Hepatocyte (in vitro differentiated cells): ENCODE measurements around the gene PALS2. TPM values are rescaled to one million over a fixed set of nuclear protein-coding genes. Genes with fewer than 3 reads are reported as not detected.

ENCODE experiments used
- DNase-seq: peaks from one replicate; pipeline ENCODE4 v3.0.0-alpha.2; 2016; ENCODE audit warnings: low spot score
- H2AFZ ChIP-seq: fragments of 200-600 bp; sonication (generic); 2 replicates; pipeline ENCODE4 v1.6.0; 2016; ENCODE audit warnings: antibody characterized with exemption, mild to moderate bottlenecking
- H3K27ac ChIP-seq: fragments of 200-600 bp; sonication (generic); 2 replicates; pipeline ENCODE4 v1.5.1; 2016; ENCODE audit warnings: mild to moderate bottlenecking
- H3K27me3 ChIP-seq: fragments of 200-600 bp; sonication (generic); 2 replicates; pipeline ENCODE4 v1.6.1; 2016
- H3K36me3 ChIP-seq: fragments of 200-600 bp; sonication (generic); replicated peaks from 2 replicates; pipeline ENCODE4 v1.5.1; 2016; ENCODE audit warnings: low read depth; ENCODE audit not compliant: insufficient read depth
- H3K4me1 ChIP-seq: fragments of 200-600 bp; sonication (generic); 2 replicates; pipeline ENCODE4 v1.5.1; 2016; ENCODE audit warnings: mild to moderate bottlenecking, moderate library complexity; ENCODE audit not compliant: insufficient read depth
- H3K4me2 ChIP-seq: fragments of 200-600 bp; sonication (generic); 2 replicates; pipeline ENCODE4 v1.6.0; 2016
- H3K4me3 ChIP-seq: fragments of 200-600 bp; sonication (generic); 2 replicates; pipeline ENCODE4 v1.5.1; 2016; ENCODE audit warnings: mild to moderate bottlenecking
- H3K79me2 ChIP-seq: fragments of 200-600 bp; sonication (generic); 2 replicates; pipeline ENCODE4 v1.6.0; 2017; ENCODE audit warnings: mild to moderate bottlenecking
- H3K9me2 ChIP-seq: fragments of 200-600 bp; sonication (generic); replicated peaks from 2 replicates; pipeline ENCODE4 v1.6.0; 2017; ENCODE audit warnings: mild to moderate bottlenecking; ENCODE audit not compliant: insufficient read depth
- H3K9me3 ChIP-seq: fragments of 200-600 bp; sonication (generic); 2 replicates; pipeline ENCODE4 v1.5.1; 2016; ENCODE audit warnings: low read depth, mild to moderate bottlenecking
- H4K20me1 ChIP-seq: fragments of 200-600 bp; sonication (generic); 2 replicates; pipeline ENCODE4 v1.6.0; 2016; ENCODE audit warnings: mild to moderate bottlenecking; ENCODE audit not compliant: insufficient read depth, poor library complexity, severe bottlenecking
- CTCF ChIP-seq: fragments of 200-600 bp; sonication (generic); IDR thresholded peaks from 2 replicates; pipeline ENCODE4 v1.5.1; 2016; ENCODE audit warnings: antibody characterized with exemption, mild to moderate bottlenecking; ENCODE audit not compliant: poor library complexity
- EZH2 ChIP-seq: fragments of 200-600 bp; sonication (generic); IDR thresholded peaks from 2 replicates; pipeline ENCODE4 v1.6.1; 2016; ENCODE audit warnings: antibody characterized with exemption, mild to moderate bottlenecking, borderline replicate concordance
- EZH2phosphoT487 ChIP-seq: fragments of 200-600 bp; sonication (generic); IDR thresholded peaks from one replicate; pipeline ENCODE4 v1.6.1; 2018; ENCODE audit warnings: antibody characterized with exemption, mild to moderate bottlenecking, low read depth, moderate library complexity; ENCODE audit not compliant: unreplicated experiment, severe bottlenecking
- WGBS: methylation state at CpG from one replicate; pipeline ENCODE4 v1.1.6; 2016; ENCODE audit warnings: low lambda C conversion rate; ENCODE audit errors: missing lambda C conversion rate; 5-methylcytosine and 5-hydroxymethylcytosine counted together
- polyA plus RNA-seq: library from polyadenylated mRNA; unstranded; fragments of >200 nt; fragmentation: Nextera tagmentation; extraction: Ambion mirVana; gene quantifications from 2 replicates; pipeline ENCODE4 v1.2.1, GENCODE V29; 2016
- total RNA-seq: library from RNA; depleted of rRNA; stranded (reverse); fragments of >200 nt; gene quantifications from 2 replicates; pipeline ENCODE4 v1.2.3, GENCODE V29; 2014

Gene PALS2
- total and polyA plus RNA-seq, 2 experiments from 2014 or later: 37.6 to 74.9 TPM

GRCh38 chr7:24573554-24574338 lies 494 bp downstream of the PALS2 start:
- DNase-seq: peak; percentile 74
- H3K4me1 ChIP-seq: peaks cover 11% of the 10 kb centered on the region
- peak overlapping the region; percentile 87 for H3K4me3 ChIP-seq
- peaks cover 5% of the 10 kb centered on the region for H3K27me3 ChIP-seq
- 2% methylated on average over 67 of the region's 101 CpGs for WGBS
- peaks cover 36% of the 10 kb centered on the region for H3K79me2 ChIP-seq
- H3K36me3 ChIP-seq: no peaks in the 10 kb centered on the region
- peak overlapping the region; percentile 66 for H3K27ac ChIP-seq
- no peaks in the 10 kb centered on the region for H4K20me1 ChIP-seq
- H3K4me2 ChIP-seq: peak overlapping the region; percentile 87
- no peaks in the 10 kb centered on the region for H3K9me2 ChIP-seq
- TF ChIP-seq EZH2phosphoT487: no peak
- no peak for TF ChIP-seq EZH2
- TF ChIP-seq CTCF: no peak
- no peaks in the 10 kb centered on the region for H3K9me3 ChIP-seq
- H2AFZ ChIP-seq: peak overlapping the region; percentile 61

GRCh38 chr7:24574386-24574785 lies 1.1 kb downstream of the PALS2 start:
- Histone ChIP-seq H3K4me2 (peak overlapping the region; percentile 84), H2AFZ (peak overlapping the region; percentile 61), H3K9me3 (no peaks in the 10 kb centered on the region), H3K4me1 (peaks cover 11% of the 10 kb centered on the region), H3K27me3 (no peaks in the 10 kb centered on the region), H4K20me1 (no peaks in the 10 kb centered on the region), H3K79me2 (peaks cover 43% of the 10 kb centered on the region), H3K4me3 (peak overlapping the region; percentile 87), H3K36me3 (no peaks in the 10 kb centered on the region), H3K9me2 (no peaks in the 10 kb centered on the region), H3K27ac (peak overlapping the region; percentile 66)
- WGBS: 4% methylated on average over 11 of the region's 11 CpGs
- no peak for DNase-seq
- TF ChIP-seq EZH2phosphoT487 (no peak), CTCF (no peak), EZH2 (no peak)

- H3K36me3 ChIP-seq: no peaks in the 10 kb centered on the region
- H3K79me2 ChIP-seq: peaks cover 48% of the 10 kb centered on the region
- no peak for TF ChIP-seq EZH2phosphoT487
- TF ChIP-seq EZH2: no peak
- no peak for TF ChIP-seq CTCF
- no peaks in the 10 kb centered on the region for H3K9me3 ChIP-seq
- H4K20me1 ChIP-seq: no peaks in the 10 kb centered on the region
- peak overlapping the region; percentile 87 for H3K4me3 ChIP-seq
- peak overlapping the region; percentile 84 for H3K4me2 ChIP-seq
- peak overlapping the region; percentile 61 for H2AFZ ChIP-seq
- no peaks in the 10 kb centered on the region for H3K9me2 ChIP-seq
- H3K4me1 ChIP-seq: peaks cover 11% of the 10 kb centered on the region
- no peak for DNase-seq
- H3K27ac ChIP-seq: peak overlapping the region; percentile 66
- no peaks in the 10 kb centered on the region for H3K27me3 ChIP-seq
- WGBS: 48% methylated on average over 4 of the region's 4 CpGs
Measured at GRCh38 chr7:24574950-24575349, 1.7 kb downstream of the PALS2 start.
